Vagina (tissue), 2 donors: Measurements from ENCODE around the gene SUPT7L.
"Not testable (repeated sequence)": the region's sequence is repeated elsewhere in the genome, so short reads cannot be mapped to it uniquely, and the experiment has no call there.

Source experiments
- CTCF ChIP-seq, 3 experiments: fragments of 450-650 bp in 2 of 3; fragments of 200-600 bp in 1 of 3; sonication (generic) in 1 of 3; IDR thresholded peaks; one replicate each; pipeline ENCODE4 v1.5.1; 2017 to 2019; ENCODE audit warnings: antibody characterized with exemption in 3 of 3, mild to moderate bottlenecking in 2 of 3, moderate library complexity in 2 of 3
- POLR2A ChIP-seq, 2 donors: fragments of 450-650 bp; IDR thresholded peaks; one replicate each; pipeline ENCODE4 v1.6.1; 2017; ENCODE audit warnings: antibody characterized with exemption in 2 of 2, mild to moderate bottlenecking in 2 of 2, moderate library complexity in 2 of 2
- POLR2AphosphoS5 ChIP-seq, 2 donors: sonication (generic); formaldehyde crosslinking; IDR thresholded peaks; one replicate each; pipeline ENCODE4 v1.9.0; 2017; ENCODE audit warnings: antibody characterized with exemption in 2 of 2, mild to moderate bottlenecking in 2 of 2, low read depth in 1 of 2; ENCODE audit not compliant: insufficient read depth in 1 of 2

- not testable (repeated sequence) for TF ChIP-seq POLR2A (IDR thresholded peaks at IDR 0.05); CTCF (IDR thresholded peaks at IDR 0.05); POLR2AphosphoS5 (IDR thresholded peaks at IDR 0.05; ENCODE audit: insufficient read depth in 1 of 2, low read depth in 1 of 2)
Observed at GRCh38 chr2:27630257-27630656, 33.2 kb downstream of the SUPT7L start.
